A172 (cell line): ENCODE results near the gene NDST3. TPM values are rescaled to one million over a fixed set of nuclear protein-coding genes. Genes with fewer than 3 reads are reported as not detected.
A peak's percentile ranks its signal among the peaks of the same experiment; 100 is the strongest.
"Not testable (repeated sequence)": the region's sequence is repeated elsewhere in the genome, so short reads cannot be mapped to it uniquely, and the experiment has no call there.

ENCODE experiments used
- DNase-seq: peaks from one replicate; pipeline ENCODE4 v3.0.0-alpha.2; 2015; ENCODE audit warnings: low spot score
- total RNA-seq: library from RNA; depleted of rRNA; stranded (reverse); fragments of >200 nt; shearing (Covaris generic); gene quantifications from 2 replicates; pipeline ENCODE4 v1.2.3, GENCODE V29; 2014

Gene NDST3
- total RNA-seq, 1 experiment from 2014 or later = 0.74 TPM

GRCh38 chr4:118271788-118272187 lies 237.5 kb downstream of the NDST3 start:
- no peak for DNase-seq

- DNase-seq = no peak
Measured at GRCh38 chr4:118273642-118274041, 239.4 kb downstream of the NDST3 start.

DNA sequence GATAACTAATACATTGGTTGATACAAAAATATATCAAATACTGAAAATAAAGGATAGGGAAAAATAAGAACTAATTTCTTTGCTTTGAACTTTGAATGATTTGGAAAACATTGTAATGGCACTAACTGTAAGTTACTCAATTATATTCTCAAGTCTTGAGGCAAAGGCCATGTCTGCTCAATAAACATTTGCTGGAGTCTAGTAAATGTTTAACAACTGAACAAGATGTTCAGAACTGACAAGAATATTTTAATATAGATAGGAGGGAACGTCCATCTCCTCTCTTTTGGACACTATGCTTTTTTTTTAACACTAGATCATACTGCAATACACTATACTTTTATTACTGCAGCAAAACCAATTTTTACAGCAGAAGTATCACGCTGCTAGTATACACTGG lies 242.3 kb downstream of the NDST3 start:
- DNase-seq = no peak

DNA sequence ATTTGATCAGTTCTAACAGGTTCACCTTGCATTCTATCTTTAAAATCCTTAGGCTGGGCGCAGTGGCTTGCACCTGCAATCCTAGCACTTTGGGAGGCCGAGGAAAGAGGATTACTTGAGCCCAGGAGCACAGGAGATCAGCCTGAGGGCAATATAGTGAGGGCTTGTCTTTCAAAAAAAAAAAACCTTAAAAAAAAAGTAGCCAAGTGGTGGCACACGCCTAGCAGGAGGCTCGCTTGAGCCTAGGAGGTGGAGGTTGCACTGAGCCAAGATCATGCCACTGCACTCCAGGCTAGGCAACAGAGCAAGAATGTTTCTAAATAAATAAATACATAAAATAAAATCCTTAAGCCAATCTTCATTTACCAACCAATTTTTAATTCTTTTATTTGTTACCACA lies 243.0 kb downstream of the NDST3 start:
- DNase-seq = no peak

- DNase-seq = peak; percentile 93
Measured at GRCh38 chr4:118278473-118279274, 244.4 kb downstream of the NDST3 start.

DNA sequence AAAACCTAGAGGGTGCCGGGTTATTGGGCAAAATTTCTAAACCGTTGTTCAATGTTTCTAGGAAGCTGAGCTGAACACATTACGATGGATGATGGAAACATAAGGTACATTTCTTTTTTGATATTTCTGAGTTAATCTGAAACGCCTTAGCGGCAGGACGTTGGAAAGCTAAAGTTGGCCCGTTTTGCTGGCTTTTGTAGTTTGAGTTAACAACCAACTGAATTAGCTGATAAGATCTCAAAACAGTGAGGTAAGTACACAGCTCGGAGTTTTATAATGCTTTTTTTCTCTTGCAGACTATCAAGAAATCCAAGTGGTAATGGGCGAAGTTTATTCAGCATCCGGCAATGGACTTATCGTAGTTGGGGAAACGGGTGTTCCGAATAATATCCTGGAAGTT lies 245.0 kb downstream of the NDST3 start:
- no peak for DNase-seq

DNA sequence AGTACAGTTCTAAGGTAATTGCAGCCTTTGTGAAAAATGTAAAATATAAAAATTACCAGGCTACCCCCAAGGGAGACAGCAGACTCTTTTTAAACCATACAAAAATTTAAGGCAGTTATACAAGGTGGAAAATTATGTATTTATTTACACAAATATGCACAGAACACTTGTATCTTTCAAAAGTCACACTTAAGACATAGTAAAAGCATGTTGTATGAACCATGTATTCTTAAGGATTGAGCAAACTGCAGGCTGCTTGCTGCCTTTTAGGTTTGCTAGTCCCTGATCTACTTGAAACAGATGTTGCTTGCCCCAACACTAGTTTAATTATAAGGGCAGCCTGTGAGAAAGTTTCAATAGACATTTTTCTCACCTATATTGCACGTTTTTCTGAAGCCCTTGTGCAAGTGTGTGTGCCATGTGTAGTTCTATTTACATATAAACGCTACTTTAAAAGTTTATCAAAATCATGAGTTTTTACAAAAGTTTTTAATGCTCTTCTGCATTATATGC lies 245.7 kb downstream of the NDST3 start:
- no peak for DNase-seq

- DNase-seq = peak; percentile 55
Measured at GRCh38 chr4:118280501-118281218, 246.4 kb downstream of the NDST3 start.

GRCh38 chr4:118281611-118282442 lies 247.5 kb downstream of the NDST3 start:
- no peak for DNase-seq

DNA sequence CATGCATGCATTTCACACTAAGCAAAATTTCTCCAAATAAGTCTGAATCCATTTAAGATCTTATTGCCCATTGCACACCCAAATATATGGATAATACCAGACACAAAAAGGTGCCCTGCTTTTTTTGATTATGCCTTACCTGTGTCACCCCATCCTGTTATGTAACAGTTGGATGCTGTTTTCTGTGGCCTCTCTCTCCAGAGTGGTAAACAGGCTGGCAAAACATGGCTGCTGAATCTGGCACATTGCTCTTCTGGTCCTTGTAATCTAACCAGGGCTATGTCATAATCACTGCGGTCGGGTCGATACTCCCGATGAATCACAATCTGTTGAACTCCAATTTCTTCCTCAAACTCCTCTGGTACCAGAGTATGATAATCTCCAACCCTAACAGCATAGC lies 248.4 kb downstream of the NDST3 start:
- DNase-seq = no peak

- no peak for DNase-seq
Measured at GRCh38 chr4:118284169-118284568, 249.9 kb downstream of the NDST3 start.

DNA sequence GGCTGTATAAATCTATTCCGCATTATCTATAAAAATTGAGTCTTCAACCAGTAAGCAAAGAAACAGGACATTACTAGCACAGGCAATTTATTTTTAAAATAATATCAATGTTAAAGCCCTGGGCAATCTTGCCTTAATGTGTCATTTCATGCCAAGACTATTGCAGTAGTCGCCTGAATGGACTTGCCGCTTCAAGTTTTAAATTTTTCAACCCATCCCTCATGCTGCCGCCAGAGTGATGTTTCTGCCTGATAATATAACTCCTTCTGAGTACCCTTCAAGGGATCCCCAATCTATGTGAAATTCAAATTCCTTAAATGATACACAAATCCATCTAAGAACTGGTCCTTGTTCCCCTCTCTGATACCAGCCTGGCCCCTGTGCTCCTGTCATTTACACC lies 251.6 kb downstream of the NDST3 start:
- DNase-seq = no peak

DNA sequence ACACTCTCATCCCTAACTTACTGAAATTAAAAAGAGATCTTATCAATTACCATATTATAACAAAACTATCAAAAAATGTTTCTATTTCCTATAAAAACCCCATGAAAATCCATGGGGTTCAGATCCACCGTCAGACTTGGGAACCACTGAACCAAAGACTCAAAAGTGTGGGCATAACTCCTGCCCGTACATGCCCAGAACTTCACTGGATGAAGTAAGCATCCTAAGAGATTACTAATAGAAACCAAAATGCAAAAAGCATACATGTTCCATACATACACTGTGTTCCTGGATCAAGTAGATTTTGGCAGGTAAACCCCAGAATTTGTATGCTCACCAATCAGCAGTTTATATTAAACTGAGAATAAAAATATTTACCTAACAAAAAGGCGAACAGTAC lies 252.4 kb downstream of the NDST3 start:
- no peak for DNase-seq

GRCh38 chr4:118287711-118288451 lies 253.6 kb downstream of the NDST3 start:
- DNase-seq = no peak

DNA sequence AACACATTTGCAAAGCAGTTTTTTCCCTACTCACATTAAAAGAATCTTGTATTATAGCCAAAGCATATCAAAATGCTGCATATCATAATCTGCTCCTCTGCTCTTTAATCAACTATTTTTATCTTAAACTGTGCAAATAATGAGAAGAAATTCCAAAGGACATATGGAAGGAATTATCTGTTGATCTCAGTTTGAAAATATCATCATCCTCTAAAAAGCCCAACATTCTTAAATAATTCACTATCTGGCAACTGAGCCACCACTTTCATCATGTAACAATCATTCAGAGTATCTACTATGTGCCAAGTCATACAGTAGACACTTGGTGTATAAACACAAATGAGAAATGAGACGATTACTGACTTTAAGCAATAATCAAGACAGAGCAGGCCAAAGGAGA lies 255.5 kb downstream of the NDST3 start:
- DNase-seq = no peak

- DNase-seq = no peak
Measured at GRCh38 chr4:118290951-118291350, 256.7 kb downstream of the NDST3 start.

DNA sequence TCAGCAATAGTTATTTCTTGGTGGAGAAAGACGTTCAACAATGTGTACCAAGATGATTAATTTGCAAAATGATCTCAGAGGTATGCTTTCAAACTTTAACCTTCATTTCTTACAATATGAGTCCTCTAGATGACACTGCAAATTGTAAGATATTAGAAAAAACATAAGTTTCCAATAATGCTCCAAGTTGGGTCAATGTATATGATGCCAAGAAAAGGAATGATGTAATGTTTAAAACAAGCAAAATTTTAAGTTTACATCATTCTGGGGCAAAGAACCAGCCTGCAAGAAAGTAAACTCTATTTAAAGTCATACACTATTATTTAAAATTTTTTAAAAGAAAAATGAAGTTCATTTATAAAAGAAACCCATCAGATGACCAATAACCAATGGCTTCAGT lies 262.4 kb downstream of the NDST3 start:
- DNase-seq = no peak

- DNase-seq = not testable (repeated sequence)
Measured at GRCh38 chr4:118299619-118300018, 265.3 kb downstream of the NDST3 start.

- DNase-seq = no peak
Measured at GRCh38 chr4:118307643-118308042, 273.4 kb downstream of the NDST3 start.
